ENCODE results near the gene HOXA3.

DNA sequence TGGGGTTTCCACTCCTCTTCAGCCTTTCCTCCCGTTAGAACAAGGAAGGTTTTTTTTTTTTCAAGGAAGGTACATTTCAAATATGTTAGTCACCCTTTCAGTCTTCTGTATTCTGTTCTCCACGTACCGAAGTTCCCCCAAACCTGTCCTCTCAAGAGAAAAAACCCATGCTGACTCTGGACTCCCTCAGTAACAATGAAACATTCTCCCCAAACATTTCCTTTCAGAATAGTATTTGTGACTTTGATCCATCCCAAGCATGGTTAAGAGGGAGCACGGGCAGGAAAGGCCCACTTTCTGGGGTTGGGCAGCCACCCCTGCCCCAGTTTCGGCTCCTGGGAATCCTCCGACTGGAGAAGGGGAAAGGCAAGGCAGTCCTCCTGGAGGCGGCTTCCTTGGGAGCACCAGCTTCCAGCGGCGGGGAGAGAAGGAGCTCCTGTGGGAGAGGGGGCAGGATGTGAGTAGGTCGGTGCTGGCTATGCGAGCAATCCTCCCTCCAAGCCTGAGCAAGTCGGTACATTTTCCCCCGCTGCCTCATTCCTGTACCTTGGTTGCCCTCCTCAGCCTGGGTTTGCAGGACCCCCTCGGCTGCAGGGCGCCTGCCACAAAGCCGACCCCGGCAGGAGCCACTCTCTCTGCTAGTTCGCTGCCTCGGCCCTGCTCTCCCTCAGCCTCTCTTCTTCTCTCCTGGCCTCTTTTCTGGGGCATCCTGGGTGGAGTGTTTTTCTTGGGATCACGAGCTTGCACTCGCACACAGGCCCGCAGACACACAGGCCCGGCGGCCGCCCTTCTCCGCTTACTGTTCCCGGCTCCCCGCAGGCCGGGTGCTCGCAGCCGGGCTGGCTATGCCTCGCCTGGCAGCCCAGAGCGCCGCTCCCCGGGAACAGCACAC is 54.5 kb downstream of the HOXA3 start:
- TF ChIP-seq, protein P1, sequence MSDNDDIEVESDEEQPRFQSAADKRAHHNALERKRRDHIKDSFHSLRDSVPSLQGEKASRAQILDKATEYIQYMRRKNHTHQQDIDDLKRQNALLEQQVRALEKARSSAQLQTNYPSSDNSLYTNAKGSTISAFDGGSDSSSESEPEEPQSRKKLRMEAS (IDR thresholded peaks at IDR 0.05): no peak
- no peak for TF ChIP-seq ESRRA (IDR thresholded peaks at IDR 0.05; ENCODE audit: borderline replicate concordance, low read length)
